ENCODE data around the gene ZBTB9.

Gene ZBTB9

DNA sequence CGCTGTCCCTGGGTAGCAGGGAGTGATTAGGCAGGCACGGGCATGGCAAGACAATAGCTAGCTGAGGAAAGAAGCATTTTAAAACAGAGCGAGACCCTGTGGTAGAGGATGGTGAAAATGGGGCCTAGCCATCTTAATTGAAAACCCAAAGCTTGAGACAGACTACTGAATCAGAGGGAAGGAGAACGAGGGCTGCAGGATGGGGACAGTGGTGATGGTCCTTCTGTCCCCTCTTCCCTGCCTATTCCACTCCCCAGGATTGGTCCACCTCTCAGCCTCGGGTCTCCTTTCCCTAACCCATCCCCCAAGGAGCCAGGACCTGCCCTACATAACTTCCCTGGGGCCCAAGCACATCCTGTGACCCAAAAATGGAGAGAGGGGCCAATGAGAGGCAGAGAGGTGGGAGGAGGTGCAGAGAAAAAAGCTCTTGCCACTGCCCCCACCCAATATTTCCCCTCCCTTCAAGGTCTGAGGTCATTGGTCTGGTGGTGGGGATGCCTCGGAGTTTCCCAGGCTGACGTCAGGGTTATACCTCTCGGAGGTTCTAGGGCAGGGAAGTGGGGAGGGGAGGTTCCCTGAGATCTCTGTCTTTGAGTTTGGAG is 35.6 kb upstream of the ZBTB9 start:
- DNase-seq: peak; percentile 67

DNA sequence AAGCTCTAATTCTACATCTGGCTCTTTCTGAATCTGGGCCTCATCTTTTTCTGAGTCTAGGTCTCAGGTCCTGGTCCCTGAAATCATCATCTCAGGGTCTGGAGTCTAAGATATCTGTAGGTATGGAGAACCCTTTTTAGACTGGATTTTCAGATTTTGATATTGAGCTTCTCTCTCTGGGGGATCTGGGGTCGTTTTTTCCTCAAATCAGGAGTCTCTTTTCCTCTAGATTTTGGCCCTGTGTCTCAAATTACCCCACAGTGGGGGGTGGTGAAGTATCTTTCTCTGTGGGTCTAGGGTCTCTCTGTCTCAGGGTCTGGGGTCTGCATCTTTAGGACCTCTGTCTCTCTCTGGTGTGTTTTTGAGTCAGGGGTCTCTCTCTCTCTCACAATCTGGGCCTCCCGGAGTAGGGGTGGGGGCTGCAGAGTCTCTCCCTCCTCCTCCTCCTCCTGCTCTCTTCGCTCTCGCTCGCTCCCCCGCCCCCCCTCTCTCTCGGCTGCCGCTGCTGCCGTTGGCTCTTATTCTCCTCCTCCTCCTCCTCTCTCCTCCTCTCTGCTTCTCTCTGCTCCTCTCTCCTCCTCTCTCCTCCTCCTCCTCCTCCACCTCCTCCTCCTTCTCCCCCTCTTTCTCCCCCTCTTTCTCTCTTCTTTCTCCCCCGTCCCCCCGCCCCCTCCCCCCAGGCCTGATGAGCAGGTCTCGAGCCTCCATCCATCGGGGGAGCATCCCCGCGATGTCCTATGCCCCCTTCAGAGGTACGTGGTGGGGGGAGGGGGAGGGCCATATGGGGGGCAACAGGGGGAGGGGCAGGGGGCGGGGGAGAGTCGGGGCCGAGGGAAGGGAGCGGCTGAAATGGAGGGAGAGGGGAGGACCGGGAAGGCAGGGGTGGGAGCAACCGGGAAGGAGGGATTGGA is 34.5 kb upstream of the ZBTB9 start, which contains the start of gene SYNGAP1:
TSS of gene SYNGAP1 (plus strand) at position 486 of the 911 bp plus-strand sequence. CDS start at position 686, 200 bp downstream.
- peak; percentile 72 for DNase-seq

DNA sequence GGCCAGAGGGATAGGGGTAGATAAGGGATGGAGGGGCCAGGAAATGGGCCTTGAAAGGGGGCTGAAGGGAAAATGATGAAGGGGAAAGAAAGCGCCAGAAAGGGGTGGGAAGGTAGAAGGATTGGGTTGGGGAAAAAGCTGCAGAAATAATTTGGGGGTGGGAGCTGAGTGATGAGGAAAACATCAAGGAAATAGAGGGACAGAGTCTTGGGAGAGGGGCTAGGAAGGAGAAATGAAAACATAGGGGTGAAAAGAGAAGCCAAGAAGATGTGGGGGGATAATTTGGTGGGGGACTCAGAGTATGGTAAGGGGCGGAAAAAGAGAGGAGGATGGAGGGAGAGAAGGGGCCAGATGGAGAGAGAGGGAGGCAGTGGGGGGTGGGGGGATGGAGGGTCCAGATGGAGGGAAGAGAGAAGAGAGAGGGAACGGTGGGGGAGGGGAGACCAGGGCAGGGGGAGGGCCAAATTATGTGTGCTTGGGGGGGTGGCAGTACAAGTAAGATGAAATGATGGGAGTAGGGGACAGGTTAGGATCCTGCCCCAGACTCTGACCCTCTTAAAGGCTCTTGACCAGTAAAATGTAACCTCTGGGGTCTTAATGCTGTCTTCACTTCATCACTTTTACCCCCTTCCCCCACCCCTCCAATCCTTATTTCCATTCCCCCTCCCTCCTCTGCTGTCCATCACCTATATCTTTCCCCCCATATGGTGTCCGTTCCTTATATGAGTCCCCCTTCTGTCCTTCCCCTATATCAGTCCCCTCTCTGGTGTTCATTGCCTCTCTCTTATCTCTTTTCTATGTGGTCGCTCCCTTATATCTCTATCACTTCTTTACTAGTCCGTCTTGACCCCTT is 33.7 kb upstream of the ZBTB9 start:
- DNase-seq: no peak

DNA sequence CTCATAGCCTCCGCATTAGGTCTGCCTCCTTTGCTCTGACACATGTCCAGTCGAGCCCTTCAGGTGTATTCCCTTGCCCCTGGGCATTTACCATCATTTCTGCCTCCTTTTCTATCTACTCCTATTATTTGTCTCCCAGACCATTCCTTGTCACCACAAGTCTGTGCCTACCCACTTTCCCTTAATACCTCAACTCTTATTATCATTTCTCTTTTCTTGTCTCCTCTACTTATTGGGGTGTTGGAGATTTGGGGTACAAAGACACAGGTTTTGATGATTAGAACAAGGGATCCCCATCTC is 33.1 kb upstream of the ZBTB9 start:
- no peak for DNase-seq

DNA sequence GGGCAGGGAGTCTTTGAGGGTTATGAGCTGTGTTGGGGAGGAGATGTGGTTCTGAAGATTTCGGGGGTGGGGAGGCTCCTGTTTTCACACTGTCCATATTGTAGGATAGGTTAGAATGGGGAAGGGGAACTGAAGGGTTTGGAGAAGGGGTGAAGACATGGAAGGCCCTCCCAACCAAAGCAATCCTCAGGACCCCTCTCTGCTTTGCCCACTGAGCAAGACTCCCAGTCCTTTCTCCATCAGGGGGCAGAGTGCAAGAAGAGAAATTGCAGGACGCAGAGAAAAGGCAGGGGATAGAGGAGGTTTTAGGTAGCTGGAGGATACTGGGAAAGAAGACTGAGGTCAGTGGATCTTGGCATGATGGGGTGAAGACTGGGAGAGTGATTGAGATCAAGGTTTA is 30.6 kb upstream of the ZBTB9 start:
- DNase-seq: no peak

DNA sequence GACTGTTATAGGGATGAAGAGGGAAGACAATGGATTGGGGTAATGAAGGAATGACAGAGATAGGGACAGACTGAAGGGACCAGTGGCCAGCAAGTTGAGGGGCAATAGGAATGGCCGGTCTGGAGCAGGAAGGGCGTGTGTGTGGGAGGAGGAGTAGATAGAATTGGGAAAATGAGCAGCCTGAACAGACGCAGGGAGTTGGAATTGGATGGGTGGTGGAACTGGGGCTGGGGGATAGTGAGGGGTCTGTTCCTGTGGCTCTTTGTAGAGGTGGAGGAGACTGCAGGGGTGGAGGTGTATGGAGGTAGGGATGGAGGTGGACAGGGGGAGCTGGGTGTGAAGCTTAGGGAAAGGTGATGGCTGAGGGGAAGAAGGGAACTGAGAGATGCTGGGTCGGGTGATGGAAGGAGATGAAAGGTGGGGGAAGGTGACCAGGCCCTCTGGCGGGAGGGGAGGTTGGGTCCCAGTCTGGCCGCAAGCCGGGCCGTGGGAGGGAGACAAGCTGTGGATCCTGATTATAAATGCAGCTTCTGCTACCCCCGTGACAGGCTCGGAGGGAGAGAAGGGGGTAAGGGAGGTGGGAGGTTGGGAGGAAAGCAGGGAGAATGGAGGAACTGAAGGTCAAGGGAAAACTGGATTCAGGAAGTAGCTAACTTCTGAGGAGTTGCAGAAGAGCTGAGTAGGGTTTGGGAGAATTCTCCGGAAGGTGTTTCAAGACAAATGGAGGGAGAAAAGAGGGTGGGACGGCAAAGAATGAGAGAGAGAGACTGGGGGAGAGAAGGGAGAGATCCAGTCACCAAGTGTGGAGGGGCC is 29.3 kb upstream of the ZBTB9 start:
- DNase-seq: no peak

DNA sequence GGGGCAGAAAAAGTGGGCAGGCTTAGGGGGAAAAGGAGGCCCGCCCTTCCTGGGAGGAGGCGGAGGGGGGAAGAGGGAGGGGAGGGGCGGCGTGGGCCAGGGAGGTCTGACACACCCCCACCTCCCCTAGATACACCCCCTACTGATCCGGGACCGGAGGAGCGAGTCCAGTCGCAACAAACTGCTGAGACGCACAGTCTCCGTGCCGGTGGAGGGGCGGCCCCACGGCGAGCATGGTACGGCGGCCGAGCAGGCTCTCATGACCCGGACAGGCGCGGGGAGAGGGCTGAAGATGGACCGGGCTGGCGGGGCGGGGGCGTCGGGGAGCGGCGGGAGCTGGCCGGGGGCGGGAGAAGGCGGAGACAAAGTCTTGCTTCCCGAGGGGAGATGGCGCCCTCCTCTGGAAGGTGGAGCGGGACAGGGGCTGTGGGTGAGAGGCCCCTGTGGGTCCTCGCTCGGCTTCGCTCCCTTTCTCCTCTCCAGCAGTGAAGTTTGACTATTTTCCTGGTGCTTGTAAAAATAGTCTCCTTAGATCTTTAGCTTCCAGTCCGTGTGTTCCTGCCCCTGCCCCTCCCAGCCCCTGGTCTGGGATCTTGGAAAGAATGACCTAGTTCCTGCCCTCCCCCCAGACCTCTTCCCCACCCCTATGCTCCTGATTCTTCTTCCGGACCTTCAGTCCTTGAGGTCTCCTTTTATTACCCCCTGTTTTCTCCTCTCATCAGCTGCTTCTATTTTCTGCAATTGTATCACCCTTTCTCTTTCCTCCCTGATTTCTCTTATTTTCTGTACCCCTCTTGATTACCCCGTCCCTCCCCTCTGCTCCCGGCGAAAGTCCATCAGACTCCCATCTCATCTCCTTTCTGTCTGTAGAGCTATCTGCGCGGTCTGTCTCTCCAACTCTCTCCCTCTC is 28.5 kb upstream of the ZBTB9 start:
- peak; percentile 90 for DNase-seq

DNA sequence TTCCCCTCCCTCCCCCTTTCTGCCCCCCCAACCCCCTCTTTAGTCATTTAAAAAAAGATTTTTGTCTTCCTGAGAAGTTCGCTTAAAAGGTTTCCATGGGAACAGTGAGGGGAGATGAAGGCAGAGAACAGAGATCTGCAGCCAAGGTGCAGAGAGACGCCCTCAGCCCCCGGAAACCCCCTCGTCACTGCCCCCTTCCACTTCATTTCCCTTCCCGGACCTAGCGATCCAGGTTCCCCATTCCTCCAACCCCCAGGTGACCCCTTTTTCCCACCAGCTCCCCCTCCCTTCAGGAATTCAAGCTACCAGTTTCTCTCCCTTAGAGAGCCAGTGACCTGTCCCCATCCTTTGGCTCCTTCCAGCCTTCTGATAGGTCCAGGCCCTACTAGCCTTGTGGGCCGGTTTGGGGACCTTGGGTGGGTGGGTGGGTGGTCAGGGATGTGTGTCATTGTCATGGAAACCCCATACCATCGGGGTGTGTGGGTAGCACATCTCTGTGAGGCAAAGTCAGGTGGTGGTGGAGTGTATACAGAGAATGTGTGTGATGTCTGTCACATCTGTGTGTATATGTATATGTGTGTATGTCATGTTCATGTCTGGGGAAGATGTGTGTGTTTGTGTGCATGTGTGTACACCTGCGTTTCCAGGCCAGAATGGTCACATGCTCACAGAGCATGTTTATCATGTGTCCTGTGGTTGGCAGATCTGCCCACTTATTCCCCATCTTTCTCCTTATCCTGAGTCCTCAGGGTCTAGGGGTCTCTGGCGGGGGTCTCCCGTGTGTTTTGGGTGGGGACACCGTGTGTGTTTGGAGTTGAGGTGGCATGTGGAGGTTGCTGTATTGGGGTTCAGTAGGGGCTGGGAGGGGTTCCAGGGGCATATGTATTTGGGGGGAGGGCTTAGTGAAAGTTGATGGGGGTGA is 27.5 kb upstream of the ZBTB9 start:
- DNase-seq: peak; percentile 57

DNA sequence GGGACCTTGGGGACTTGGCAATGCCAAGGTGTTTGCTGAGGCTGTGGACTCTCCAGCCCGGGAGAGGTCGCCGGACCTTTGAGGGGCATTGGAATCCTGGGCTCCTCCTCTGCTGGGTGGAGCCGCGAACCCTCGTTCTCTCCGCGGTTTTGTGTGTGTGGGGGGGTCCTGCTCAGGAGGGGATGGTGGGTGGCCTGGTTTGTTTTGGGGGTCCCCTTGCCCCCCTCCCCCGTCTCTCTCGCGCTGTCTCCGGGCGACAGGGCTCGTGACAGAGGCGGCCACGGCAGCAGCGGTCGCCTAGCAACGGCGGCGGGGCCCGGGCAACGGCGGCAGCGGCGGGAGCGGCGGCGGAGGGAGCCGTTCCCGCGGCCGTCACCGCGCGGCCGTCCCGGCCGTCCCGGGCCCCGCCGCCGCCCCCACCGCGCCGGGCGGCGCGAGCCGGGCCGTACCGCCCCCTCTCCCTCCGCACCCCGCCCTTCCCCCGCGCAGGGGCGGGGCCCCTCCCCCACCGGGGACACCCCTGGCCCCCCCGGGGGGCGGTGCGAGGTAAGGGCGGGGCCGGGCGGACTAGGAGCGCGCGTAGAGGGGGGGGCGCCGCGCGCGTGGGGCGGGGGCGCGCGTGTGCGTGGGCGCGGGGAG is 26.7 kb upstream of the ZBTB9 start:
- DNase-seq: peak; percentile 80

DNA sequence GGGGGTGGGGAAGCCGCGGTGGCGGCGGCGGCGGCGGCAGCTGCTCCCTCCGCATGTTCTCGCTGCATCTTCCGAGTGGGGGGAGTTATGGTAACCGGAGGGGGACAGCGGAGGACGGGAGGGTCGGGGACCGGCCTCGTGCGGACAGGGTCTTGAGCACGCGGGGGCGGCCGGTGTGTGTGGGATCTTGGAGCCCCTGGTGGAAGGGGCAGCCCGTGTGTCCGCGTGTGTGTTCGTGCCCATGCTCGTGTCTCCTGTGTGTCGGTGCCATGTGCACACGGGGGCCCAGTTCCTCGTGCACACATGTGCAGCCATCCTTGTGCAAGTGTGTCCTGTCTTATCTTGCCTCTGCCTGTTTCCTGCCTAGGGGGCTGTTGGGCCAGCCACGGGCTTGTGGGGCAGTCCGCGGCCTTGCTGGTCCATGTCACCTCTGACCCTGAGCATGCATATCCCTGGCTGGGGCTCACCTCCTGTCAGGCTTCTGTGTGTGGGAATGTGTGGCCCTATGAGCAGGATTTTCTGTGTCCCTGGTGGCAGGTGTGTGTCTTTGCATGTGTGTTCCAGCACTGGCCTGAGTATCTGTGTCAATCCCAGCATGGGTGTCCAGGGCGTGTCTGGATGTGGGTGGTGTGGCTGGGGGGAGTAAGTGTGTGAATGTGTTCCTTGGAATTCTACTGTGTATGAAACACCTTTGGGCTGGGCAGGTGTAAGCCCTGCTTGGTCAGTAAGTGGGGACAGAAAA is 26.0 kb upstream of the ZBTB9 start:
- peak; percentile 70 for DNase-seq

DNA sequence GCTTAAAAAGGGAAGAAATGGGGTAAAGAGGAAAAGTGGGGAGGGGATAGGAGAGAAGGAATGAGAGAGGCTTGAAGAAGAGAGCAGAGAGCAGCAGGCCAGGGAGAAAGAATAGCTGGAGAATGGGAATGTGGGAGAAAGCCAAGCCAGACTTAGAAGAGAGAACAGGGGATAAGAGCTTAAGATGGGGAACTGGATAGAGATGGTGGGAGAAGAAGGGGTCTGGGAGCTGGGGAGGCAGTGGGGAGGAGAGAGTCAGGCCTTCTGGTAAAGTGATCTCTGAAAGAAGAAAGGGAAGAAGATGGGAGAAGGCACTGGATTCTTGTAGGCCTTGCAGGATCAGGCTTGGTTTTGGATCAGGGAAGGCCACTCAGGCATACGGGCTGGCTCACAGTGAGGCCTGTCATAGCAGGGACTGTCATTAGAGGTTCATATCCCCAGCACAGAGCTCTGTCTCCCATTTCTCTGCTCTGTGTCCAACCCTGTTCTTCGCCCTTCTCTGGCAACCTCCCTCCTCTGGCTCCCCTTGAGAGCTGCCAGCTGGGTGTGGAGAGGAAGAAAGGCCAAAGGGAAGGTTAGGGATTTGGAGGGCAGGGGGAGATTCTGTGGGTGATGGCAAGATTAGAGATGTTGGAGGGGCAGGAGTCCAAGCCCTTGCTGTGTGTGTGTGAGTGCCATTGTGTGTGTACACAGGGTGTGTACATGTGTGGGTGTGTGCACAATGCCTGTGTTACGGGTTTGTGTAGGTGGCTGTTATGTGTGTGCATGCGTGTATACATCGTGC is 25.2 kb upstream of the ZBTB9 start:
- no peak for DNase-seq

DNA sequence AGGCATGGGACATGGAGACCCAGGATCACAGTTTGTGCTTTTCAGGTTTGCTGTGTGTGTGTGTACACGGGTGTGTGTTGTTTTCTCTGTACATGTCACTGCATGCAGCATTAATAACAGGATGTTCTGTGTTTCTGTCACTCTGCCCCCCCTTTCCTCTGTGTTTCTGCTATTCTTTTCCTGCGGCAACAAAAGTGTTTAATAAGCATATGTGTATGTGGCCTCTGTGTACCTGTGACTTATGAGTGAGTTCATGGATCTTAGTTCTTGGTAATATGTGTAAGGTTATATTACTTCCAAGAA is 24.7 kb upstream of the ZBTB9 start:
- no peak for DNase-seq

DNA sequence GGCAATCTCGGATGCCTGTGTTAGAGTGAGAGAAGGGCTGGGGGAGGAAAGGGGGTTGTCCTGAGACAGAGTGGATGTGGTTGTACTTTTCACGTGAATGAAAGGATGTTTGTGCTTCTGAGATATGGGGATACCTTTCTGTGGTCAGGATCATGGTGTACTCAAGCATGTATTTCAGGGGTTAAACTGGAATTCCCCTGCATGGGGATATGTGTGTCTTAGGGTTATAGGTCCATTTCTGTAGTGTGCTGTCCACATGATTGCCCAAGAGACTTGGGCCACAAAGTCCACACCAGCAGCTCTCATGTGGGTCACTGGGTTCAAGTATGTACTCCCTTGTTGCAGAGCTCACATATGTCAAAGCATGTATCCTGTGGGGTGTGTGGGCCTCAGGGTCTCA is 24.0 kb upstream of the ZBTB9 start:
- no peak for DNase-seq

DNA sequence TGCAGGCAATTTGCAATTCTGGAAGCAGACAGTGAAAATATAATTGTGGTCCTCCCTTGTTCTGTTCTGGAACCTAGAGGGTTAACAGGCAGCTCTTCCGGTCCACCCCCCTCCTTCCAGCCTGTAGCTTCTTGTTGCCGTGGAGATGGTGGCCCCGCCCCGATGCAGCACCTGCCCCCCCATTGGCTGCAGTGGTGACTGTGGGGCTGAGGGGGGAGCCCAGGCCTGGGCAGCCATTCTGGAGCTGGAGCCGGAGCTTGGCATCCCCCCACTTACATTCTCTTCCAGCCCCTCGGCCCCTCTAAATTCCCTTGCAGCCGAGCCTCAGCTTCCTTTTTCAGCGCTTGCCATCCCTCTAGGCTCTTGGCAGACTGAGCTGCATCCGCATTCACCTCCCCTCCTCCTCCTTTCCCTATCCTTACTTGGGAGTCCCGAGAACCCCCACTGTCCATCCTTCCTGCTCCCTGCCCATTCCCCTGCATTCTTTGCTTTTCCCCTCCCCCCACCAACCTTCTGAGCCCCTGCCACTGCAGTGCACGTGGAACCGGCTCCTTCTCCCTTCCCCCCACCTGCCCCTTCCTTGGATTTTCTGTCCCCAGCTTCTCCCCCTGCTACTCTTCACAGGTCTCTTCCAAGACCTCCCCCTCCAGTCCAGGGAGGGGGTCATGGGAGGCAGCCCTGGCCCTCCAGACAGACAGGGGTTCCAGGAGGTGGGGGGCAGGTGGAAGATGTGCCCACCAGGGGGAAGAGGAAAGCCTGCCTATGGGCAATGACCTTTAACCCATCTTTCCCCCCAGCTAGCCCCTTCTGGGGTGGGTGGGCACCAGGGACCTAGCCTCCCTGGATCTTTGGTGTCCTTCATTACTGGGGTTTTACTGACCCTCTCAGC is 23.1 kb upstream of the ZBTB9 start:
- DNase-seq: peak; percentile 87

DNA sequence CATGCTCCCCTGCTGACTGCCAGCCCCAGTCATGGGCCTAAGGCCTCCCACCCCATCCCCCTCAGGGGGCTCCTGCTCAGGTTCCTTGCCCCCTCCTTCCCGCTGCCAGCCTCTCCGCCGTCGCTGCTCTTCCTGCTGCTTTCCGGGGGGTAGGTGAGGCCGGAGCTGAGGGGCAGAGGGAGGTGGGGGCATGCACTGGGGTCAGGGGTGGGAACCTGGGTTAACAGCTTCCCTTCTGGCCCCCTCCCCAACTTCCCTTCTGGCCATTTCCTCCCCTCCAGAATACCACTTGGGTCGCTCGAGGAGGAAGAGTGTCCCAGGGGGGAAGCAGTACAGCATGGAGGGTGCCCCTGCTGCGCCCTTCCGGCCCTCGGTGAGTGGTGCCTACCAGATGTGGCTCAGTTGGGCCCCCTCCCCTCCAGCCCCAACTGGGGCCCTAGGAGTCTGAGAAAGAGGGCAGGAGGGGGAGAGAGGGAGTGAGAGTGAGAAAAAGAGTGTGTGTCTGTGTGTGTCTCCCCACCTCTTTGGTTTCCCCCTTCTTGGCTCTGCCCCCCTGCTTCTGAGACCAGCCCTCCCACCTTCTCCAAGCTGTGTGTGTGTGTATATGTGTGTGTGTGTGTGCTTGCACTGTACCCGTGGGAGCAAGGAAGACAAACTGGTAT is 22.4 kb upstream of the ZBTB9 start:
- no peak for DNase-seq

DNA sequence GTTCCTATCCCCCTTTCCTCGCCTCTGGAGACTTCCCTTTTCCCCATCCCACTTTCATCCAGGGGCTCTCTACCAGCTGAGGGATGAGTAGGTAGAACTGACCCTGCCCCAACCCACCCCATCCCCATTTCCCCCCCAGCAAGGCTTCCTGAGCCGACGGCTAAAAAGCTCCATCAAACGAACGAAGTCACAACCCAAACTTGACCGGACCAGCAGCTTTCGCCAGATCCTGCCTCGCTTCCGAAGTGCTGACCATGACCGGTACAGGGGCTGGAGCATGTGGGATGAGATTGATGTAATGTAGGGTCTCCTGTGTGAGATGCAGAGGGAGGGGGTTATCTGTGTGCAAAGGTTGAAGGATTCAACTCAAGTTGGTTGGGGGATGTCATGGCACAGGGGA is 21.8 kb upstream of the ZBTB9 start:
- no peak for DNase-seq

DNA sequence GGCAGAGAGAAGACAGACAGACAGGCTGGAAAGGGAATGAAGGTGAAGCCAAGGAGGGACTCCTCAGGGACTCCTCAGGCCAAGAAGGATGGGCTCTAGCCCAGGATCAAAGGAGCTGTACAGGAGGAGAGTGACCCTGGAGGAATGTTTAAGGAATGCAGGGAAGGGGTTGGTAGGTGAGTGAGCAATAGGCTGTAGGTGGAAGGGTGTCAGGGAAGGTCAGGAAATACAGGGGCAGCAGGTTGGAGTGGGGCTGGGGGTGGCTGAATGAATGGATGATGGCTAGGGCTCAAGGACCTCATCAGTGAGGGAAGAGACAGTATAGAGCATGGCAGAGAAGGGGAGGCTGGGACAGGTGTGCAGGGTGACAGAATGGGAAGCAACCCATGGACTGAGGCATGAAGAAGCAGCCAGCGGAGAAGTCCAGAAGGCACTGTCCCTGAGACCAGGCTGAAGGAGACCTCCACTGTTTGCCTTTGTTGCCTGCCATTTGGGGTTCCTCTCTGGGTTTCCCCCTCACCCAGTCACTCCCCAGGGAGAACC is 21.3 kb upstream of the ZBTB9 start:
- DNase-seq: no peak

All from activated CD8-positive, alpha-beta memory T cell treated with anti-CD3 and anti-CD28 coated beads, Interleukin-2, amount 50 U/mL, for 48 hours (primary cell).